ENCODE data around the gene APBA2.

The APBA2 gene

GRCh38 chr15:29102911-29103823 is 217.4 kb downstream of the APBA2 start:
- no peak for DNase-seq (ENCODE audit: low read depth in 2 of 2)

- DNase-seq (ENCODE audit: low read depth in 2 of 2): peak; percentile 45 to 49
Measured at GRCh38 chr15:29103824-29104565, 218.2 kb downstream of the APBA2 start.

GRCh38 chr15:29104566-29104880 is 218.7 kb downstream of the APBA2 start:
- no peak for DNase-seq (ENCODE audit: low read depth in 2 of 2)

- DNase-seq (ENCODE audit: low read depth in 2 of 2): no peak
Measured at GRCh38 chr15:29105151-29105854, 219.5 kb downstream of the APBA2 start.

- DNase-seq (ENCODE audit: low read depth in 2 of 2): no peak
Measured at GRCh38 chr15:29106116-29106515, 220.3 kb downstream of the APBA2 start.

- no peak for DNase-seq (ENCODE audit: low read depth in 2 of 2)
Measured at GRCh38 chr15:29106551-29107290, 220.9 kb downstream of the APBA2 start.

GRCh38 chr15:29107291-29107890 is 221.6 kb downstream of the APBA2 start:
- DNase-seq (ENCODE audit: low read depth in 2 of 2): no peak

- DNase-seq (ENCODE audit: low read depth in 2 of 2): no peak
Measured at GRCh38 chr15:29107971-29108645, 222.3 kb downstream of the APBA2 start.

GRCh38 chr15:29109762-29110161 is 224.0 kb downstream of the APBA2 start:
- DNase-seq (ENCODE audit: low read depth in 2 of 2): no peak

GRCh38 chr15:29110176-29110575 is 224.4 kb downstream of the APBA2 start:
- no peak for DNase-seq (ENCODE audit: low read depth in 2 of 2)

- no peak for DNase-seq (ENCODE audit: low read depth in 2 of 2)
Measured at GRCh38 chr15:29110733-29111132, 225.0 kb downstream of the APBA2 start.

- DNase-seq (ENCODE audit: low read depth in 2 of 2): no peak
Measured at GRCh38 chr15:29111705-29112281, 226.0 kb downstream of the APBA2 start.

GRCh38 chr15:29113336-29114220 is 227.8 kb downstream of the APBA2 start:
- no peak for DNase-seq (ENCODE audit: low read depth in 2 of 2)

- no peak for DNase-seq (ENCODE audit: low read depth in 2 of 2)
Measured at GRCh38 chr15:29114221-29115092, 228.7 kb downstream of the APBA2 start.

- DNase-seq (ENCODE audit: low read depth in 2 of 2): no peak
Measured at GRCh38 chr15:29115093-29115991, 229.6 kb downstream of the APBA2 start.

- DNase-seq (ENCODE audit: low read depth in 2 of 2): no peak
Measured at GRCh38 chr15:29116970-29117700, 231.4 kb downstream of the APBA2 start.

GRCh38 chr15:29117778-29118177 is 232.0 kb downstream of the APBA2 start:
- no peak for DNase-seq (ENCODE audit: low read depth in 2 of 2)

Data from stimulated activated CD4-positive, alpha-beta T cell treated with anti-CD3 and anti-CD28 coated beads, Interleukin-4, amount 100 ng/mL, for 48 hours (primary cell).